T47D (cell line): ENCODE measurements around the gene AP2B1.

Experiments
- DNase-seq, 2 experiments: peaks; one replicate each; pipeline versions ENCODE4 v3.0.0 to v3.0.0-alpha.2; 2011 to 2012; ENCODE audit warnings: low read depth in 1 of 2, low spot score in 1 of 2
- JUND ChIP-seq: IDR thresholded peaks from 2 replicates; pipeline ENCODE4 v1.6.1; 2012; ENCODE audit warnings: low read depth
- in situ Hi-C: cut with HindIII; loops from 2 replicates; pipeline ENCODE4 v1.10.0; 2016; ENCODE audit warnings: low sequenced_read_pairs, low pct_unique_long_range_greater_than_20kb

AP2B1 gene

GRCh38 chr17:35587074-35587961, at the start of gene AP2B1:
Gene AP2B1, plus strand, starts transcription at chr17:35587322. Its CDS starts 6,709 bp downstream, at chr17:35594031.
- in situ Hi-C loops, result no loop called here
- TF ChIP-seq JUND, result no peak
- peak; percentile 77 to 99 for DNase-seq

GRCh38 chr17:35537601-35538141, 49.5 kb upstream of the AP2B1 start, which contains the start of gene SLFN12L:
Gene SLFN12L, minus strand, starts transcription at chr17:35537678. Its CDS starts 15,314 bp downstream, at chr17:35522364.
- DNase-seq, result no peak
- no peak for TF ChIP-seq JUND
- in situ Hi-C loops, result loop anchor here (25.0 kb wide), 1 partner anchor 225 kb away; no protein-coding TSS in a partner anchor

- TF ChIP-seq JUND, result no peak
- DNase-seq, result no peak
- in situ Hi-C loops, result loop anchor here (25.0 kb wide), 1 partner anchor 227 kb away; no protein-coding TSS in a partner anchor
Measured at GRCh38 chr17:35539659-35540026, 47.5 kb upstream of the AP2B1 start.

- in situ Hi-C loops, result loop anchor here (25.0 kb wide), 1 partner anchor 228 kb away; no protein-coding TSS in a partner anchor
- peak in 1 of 2 experiments; percentile 11 for DNase-seq
- no peak for TF ChIP-seq JUND
Measured at GRCh38 chr17:35540589-35541404, 46.3 kb upstream of the AP2B1 start.

GRCh38 chr17:35541434-35541833, 45.7 kb upstream of the AP2B1 start:
- DNase-seq, result no peak
- in situ Hi-C loops, result loop anchor here (25.0 kb wide), 1 partner anchor 229 kb away; no protein-coding TSS in a partner anchor
- TF ChIP-seq JUND, result no peak

GRCh38 chr17:35542990-35543389, 44.1 kb upstream of the AP2B1 start:
- no peak for DNase-seq
- in situ Hi-C loops, result loop anchor here (25.0 kb wide), 1 partner anchor 231 kb away; no protein-coding TSS in a partner anchor
- no peak for TF ChIP-seq JUND

- in situ Hi-C loops, result loop anchor here (25.0 kb wide), 1 partner anchor 232 kb away; no protein-coding TSS in a partner anchor
- TF ChIP-seq JUND, result no peak
- DNase-seq, result no peak
Measured at GRCh38 chr17:35543856-35544255, 43.3 kb upstream of the AP2B1 start.

GRCh38 chr17:35545150-35545549, 42.0 kb upstream of the AP2B1 start:
- in situ Hi-C loops, result loop anchor here (25.0 kb wide), 1 partner anchor 233 kb away; no protein-coding TSS in a partner anchor
- no peak for DNase-seq
- TF ChIP-seq JUND, result no peak

- in situ Hi-C loops, result loop anchor here (25.0 kb wide), 1 partner anchor 234 kb away; no protein-coding TSS in a partner anchor
- TF ChIP-seq JUND, result no peak
- DNase-seq, result no peak
Measured at GRCh38 chr17:35546487-35546886, 40.6 kb upstream of the AP2B1 start.

GRCh38 chr17:35548208-35548810, 38.8 kb upstream of the AP2B1 start:
- DNase-seq, result no peak
- no peak for TF ChIP-seq JUND
- in situ Hi-C loops, result loop anchor here (25.0 kb wide), 1 partner anchor 236 kb away; no protein-coding TSS in a partner anchor

GRCh38 chr17:35548978-35549377, 38.1 kb upstream of the AP2B1 start:
- in situ Hi-C loops, result loop anchor here (25.0 kb wide), 1 partner anchor 237 kb away; no protein-coding TSS in a partner anchor
- no peak for TF ChIP-seq JUND
- DNase-seq, result no peak
